Activated CD8-positive, alpha-beta memory T cell treated with anti-CD3 and anti-CD28 coated beads, Interleukin-2, amount 50 U/mL, for 48 hours (primary cell): ENCODE data around the gene CD200.

Experiments
- DNase-seq: peaks from one replicate; pipeline ENCODE4 v3.0.0-alpha.2; 2020

The CD200 gene

GRCh38 chr3:112333002-112333380, at the start of gene CD200:
Gene CD200 (plus strand): TSS chr3:112333156. CDS start chr3:112333213, 57 bp downstream.
- DNase-seq = peak; percentile 81

GRCh38 chr3:112289011-112289410, 43.9 kb upstream of the CD200 start:
- no peak for DNase-seq

GRCh38 chr3:112293368-112294321, 39.3 kb upstream of the CD200 start, which contains the start of gene SLC9C1:
Gene SLC9C1 (minus strand): TSS chr3:112294216. CDS start chr3:112286791, 7,425 bp downstream.
- no peak for DNase-seq

- DNase-seq = no peak
Observed at GRCh38 chr3:112297714-112298113, 35.2 kb upstream of the CD200 start.

- DNase-seq = no peak
Observed at GRCh38 chr3:112298781-112299180, 34.2 kb upstream of the CD200 start.

GRCh38 chr3:112302150-112302830, 30.7 kb upstream of the CD200 start:
- no peak for DNase-seq

- no peak for DNase-seq
Observed at GRCh38 chr3:112302881-112303763, 29.8 kb upstream of the CD200 start.

GRCh38 chr3:112303764-112304325, 29.1 kb upstream of the CD200 start:
- DNase-seq = no peak

GRCh38 chr3:112304611-112305010, 28.3 kb upstream of the CD200 start:
- no peak for DNase-seq

- no peak for DNase-seq
Observed at GRCh38 chr3:112306825-112307224, 26.1 kb upstream of the CD200 start.

- no peak for DNase-seq
Observed at GRCh38 chr3:112307557-112307956, 25.4 kb upstream of the CD200 start.

- DNase-seq = no peak
Observed at GRCh38 chr3:112308151-112308911, 24.6 kb upstream of the CD200 start.

- no peak for DNase-seq
Observed at GRCh38 chr3:112314649-112315048, 18.3 kb upstream of the CD200 start.

GRCh38 chr3:112315791-112316190, 17.2 kb upstream of the CD200 start:
- no peak for DNase-seq

GRCh38 chr3:112319516-112320276, 13.3 kb upstream of the CD200 start:
- DNase-seq = no peak

- DNase-seq = no peak
Observed at GRCh38 chr3:112320691-112321090, 12.3 kb upstream of the CD200 start.

- DNase-seq = no peak
Observed at GRCh38 chr3:112321867-112322652, 10.9 kb upstream of the CD200 start.

GRCh38 chr3:112327371-112327951, 5.5 kb upstream of the CD200 start:
- DNase-seq = no peak

GRCh38 chr3:112331851-112332250, 1.1 kb upstream of the CD200 start:
- DNase-seq = no peak
